HUES64 (cell line): ENCODE data around the gene RNASE1.
A peak's percentile ranks its signal among the peaks of the same experiment; 100 is the strongest.
"Not testable (repeated sequence)": the region's sequence is repeated elsewhere in the genome, so short reads cannot be mapped to it uniquely, and the experiment has no call there.

Experiments
- H3K27ac ChIP-seq: 2 replicates; pipeline ENCODE4 v1.7.0; 2013; ENCODE audit warnings: low read depth, low read length, inconsistent platforms
- H3K27me3 ChIP-seq: 2 replicates; pipeline ENCODE4 v1.6.1; 2013; ENCODE audit warnings: mild to moderate bottlenecking, low read length; ENCODE audit not compliant: insufficient read depth
- H3K36me3 ChIP-seq: 2 replicates; pipeline ENCODE4 v1.6.1; 2013; ENCODE audit warnings: mild to moderate bottlenecking, low read length; ENCODE audit not compliant: insufficient read depth
- H3K4me1 ChIP-seq: 2 replicates; pipeline ENCODE4 v1.6.1; 2013; ENCODE audit warnings: mild to moderate bottlenecking, low read length, moderate library complexity; ENCODE audit not compliant: insufficient read depth
- H3K4me3 ChIP-seq: 2 replicates; pipeline ENCODE4 v1.5.1; 2013; ENCODE audit warnings: mild to moderate bottlenecking, low read length, moderate library complexity
- H3K9ac ChIP-seq: 2 replicates; pipeline ENCODE4 v1.6.1; 2013; ENCODE audit warnings: mild to moderate bottlenecking, low read depth, low read length
- H3K9me3 ChIP-seq: 2 replicates; pipeline ENCODE4 v1.6.1; 2013; ENCODE audit warnings: low read depth, low read length; ENCODE audit not compliant: insufficient read depth
- WGBS: fragments of 150-250, 120-280 bp; methylation state at CpG from one replicate; pipeline ENCODE4 v1.1.7; 2013; ENCODE audit warnings: missing lambda C conversion rate; 5-methylcytosine and 5-hydroxymethylcytosine counted together

RNASE1 gene

DNA sequence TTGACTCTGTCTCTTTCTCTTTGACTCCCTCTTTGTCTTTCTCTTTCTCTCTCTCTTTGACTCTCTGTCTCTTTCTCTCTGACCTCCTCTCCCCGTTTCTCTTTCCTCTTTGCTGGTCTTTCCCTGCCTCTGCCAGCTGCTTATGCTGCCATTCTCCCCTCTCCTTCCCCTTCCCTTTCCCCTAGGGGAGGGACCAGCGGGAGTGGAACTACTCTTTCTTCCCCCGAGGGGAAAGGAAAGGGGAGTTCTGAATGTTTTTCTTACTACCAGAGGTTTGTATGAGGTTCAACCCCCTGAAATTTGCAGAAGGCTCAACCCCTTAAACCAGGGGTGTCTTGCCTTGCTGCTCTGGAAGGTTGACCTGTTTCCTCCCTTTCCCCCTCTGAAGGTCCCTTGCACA, 24.7 kb upstream of the RNASE1 start:
- Histone ChIP-seq H3K36me3 (no peaks in the 10 kb centered on the region), H3K9ac (no peak overlapping the region), H3K9me3 (0 out of 2 replicates have a peak, but pooled peaks cover 3% of the 10 kb centered on the region), H3K27ac (no peak overlapping the region), H3K4me3 (peak overlapping the region; percentile 1; the same call in 1 of the 2 replicates), H3K27me3 (no peaks in the 10 kb centered on the region), H3K4me1 (peaks cover 12% of the 10 kb centered on the region)
- WGBS: 68% methylated on average over 1 of the region's 3 CpGs

- not testable (repeated sequence) for H3K27me3 ChIP-seq, H3K4me3 ChIP-seq, H3K36me3 ChIP-seq, H3K9ac ChIP-seq, H3K27ac ChIP-seq, H3K9me3 ChIP-seq
- 71% methylated on average over 1 of the region's 1 CpG for WGBS
- peaks cover 16% of the 10 kb centered on the region for H3K4me1 ChIP-seq
Observed at GRCh38 chr14:20826666-20827065, 24.0 kb upstream of the RNASE1 start.

DNA sequence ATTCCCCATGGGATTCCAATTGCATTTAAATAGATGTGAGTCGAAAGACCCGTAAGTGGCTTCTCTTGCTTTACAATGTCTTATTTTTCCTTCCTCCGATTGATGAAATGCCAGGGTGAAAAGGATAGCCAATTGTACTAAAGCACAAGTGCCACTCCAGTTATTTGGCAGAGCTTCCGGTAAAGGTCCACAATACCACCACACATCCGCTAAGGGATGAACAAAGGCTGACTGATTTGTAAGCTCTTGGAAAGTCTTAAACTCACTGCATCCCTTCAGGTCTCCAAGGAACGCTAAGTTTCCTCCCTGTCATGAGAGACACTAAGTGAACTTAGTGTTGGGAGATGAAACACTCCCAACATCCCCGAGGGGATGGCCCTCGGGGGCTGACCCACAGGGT, 21.2 kb upstream of the RNASE1 start:
- H3K4me1 ChIP-seq: peaks cover 23% of the 10 kb centered on the region
- no peaks in the 10 kb centered on the region for H3K27me3 ChIP-seq
- 96% methylated on average over 8 of the region's 8 CpGs for WGBS
- no peaks in the 10 kb centered on the region for H3K9me3 ChIP-seq
- H3K9ac ChIP-seq: no peak overlapping the region
- no peaks in the 10 kb centered on the region for H3K36me3 ChIP-seq
- H3K27ac ChIP-seq: no peak overlapping the region
- H3K4me3 ChIP-seq: no peak overlapping the region

- not testable (repeated sequence) for H3K27ac ChIP-seq, H3K27me3 ChIP-seq, H3K9me3 ChIP-seq, H3K4me3 ChIP-seq, H3K36me3 ChIP-seq, H3K9ac ChIP-seq
- 67% methylated on average over 1 of the region's 3 CpGs for WGBS
- peaks cover 21% of the 10 kb centered on the region for H3K4me1 ChIP-seq
Observed at GRCh38 chr14:20821521-20822108, 19.0 kb upstream of the RNASE1 start.

DNA sequence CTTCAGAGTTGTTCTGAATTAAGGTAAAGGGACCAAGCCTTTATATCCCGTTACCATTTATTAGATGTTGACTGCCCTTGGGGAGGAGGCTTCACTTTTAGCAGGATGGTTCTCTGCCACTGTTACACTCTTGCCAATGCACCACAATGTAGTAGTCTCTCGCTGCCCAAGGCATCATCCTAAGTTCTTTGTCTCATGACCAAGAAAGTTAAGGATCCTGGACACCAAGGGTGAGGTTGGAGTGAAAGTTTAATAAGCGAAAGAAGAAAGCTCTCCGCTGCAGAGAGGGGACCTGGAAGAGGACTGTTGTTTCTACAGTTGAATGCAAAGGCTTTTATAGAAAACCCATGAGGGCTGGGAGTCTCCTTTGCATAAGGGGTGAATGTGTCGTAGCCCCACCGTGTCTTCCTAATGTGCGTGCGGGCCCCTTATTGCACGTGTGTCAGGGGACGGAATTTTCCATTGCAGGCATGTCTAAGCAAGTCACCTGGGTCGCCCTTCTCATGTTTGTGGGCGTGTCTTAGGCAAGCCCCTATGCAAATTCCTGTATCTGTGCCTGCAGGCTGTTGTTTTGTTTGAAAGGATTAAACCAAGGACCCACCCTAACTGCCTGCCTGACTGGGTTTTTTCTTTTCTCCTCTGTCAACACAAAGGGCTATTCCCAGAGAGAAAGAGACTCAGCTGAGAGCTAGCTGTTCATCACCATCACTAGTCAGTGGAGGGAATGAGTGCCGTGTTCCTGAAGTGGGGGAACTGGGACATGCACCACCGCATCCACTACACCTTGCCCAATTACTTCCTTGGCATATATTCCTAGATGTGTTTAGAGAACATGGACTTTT, 17.6 kb upstream of the RNASE1 start:
- no peak overlapping the region for H3K9ac ChIP-seq
- H3K27me3 ChIP-seq: no peaks in the 10 kb centered on the region
- H3K36me3 ChIP-seq: no peaks in the 10 kb centered on the region
- peaks cover 15% of the 10 kb centered on the region for H3K4me1 ChIP-seq
- H3K4me3 ChIP-seq: no peak overlapping the region
- H3K9me3 ChIP-seq: no peaks in the 10 kb centered on the region
- H3K27ac ChIP-seq: peak overlapping the region; percentile 24; the same call in 1 of the 2 replicates
- 85% methylated on average over 13 of the region's 14 CpGs for WGBS

GRCh38 chr14:20818861-20819260, 16.2 kb upstream of the RNASE1 start:
- Histone ChIP-seq H3K4me1 (peaks cover 15% of the 10 kb centered on the region), H3K36me3 (no peaks in the 10 kb centered on the region), H3K27me3 (no peaks in the 10 kb centered on the region), H3K4me3 (no peak overlapping the region), H3K9me3 (no peaks in the 10 kb centered on the region), H3K27ac (no peak overlapping the region), H3K9ac (no peak overlapping the region)
- 84% methylated on average over 7 of the region's 7 CpGs for WGBS

GRCh38 chr14:20815946-20816345, 13.3 kb upstream of the RNASE1 start:
- H3K4me3 ChIP-seq, H3K9ac ChIP-seq, H3K9me3 ChIP-seq, H3K27me3 ChIP-seq, H3K4me1 ChIP-seq, H3K27ac ChIP-seq, H3K36me3 ChIP-seq: not testable (repeated sequence)
- 87% methylated on average over 3 of the region's 3 CpGs for WGBS

DNA sequence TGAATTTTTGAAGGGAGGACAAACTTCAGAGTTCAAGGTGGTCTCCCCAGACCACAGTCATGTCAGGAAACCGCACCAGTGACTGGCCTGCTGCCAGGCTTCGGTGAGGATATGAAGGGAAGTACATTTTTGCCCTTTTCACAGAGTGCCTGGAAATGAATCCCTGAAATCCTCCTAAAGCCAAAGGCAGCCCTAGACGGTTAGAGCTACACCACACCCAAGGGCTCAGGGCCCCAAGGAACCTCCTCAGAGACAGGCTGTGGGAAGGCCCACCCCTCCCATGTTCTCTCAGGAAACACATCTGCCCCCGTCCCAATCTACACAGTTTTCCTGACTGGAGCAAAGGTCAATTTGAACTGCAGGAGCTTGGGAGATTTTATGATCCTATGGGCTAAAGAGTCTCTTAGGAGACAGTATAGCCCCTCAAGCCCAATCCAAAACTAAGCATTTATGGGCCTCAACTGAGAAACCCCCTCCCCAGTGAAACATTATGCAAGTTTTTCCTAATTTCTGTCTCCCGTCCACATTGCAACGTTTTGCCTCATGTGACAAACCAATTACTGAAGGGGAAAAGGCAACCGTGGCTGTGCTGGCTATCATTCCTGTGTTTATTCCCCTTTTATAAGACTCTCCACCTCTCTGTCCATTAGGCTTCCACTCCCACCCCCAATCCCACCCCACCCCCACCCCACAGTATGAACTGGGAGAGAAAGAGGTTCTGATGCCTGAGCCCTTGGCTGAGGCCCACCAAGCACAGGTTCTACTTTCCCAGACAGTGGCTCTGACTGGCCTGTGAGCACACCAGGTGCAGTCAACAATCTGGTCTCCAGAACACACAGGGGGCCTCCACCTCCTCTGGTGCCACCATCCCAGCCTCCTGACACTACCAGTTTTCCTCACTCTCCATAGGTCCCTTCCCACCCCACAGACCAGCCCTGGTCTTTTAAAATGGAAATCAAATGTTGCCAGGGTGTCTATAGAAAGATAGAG, 9.6 kb upstream of the RNASE1 start:
- Histone ChIP-seq H3K27me3 (no peaks in the 10 kb centered on the region), H3K27ac (no peak overlapping the region), H3K9ac (no peak overlapping the region), H3K4me3 (no peak overlapping the region), H3K36me3 (no peaks in the 10 kb centered on the region), H3K4me1 (peaks cover 3% of the 10 kb centered on the region; the same call in 1 of the 2 replicates), H3K9me3 (no peaks in the 10 kb centered on the region)
- WGBS: 80% methylated on average over 7 of the region's 7 CpGs

GRCh38 chr14:20809917-20810316, 7.3 kb upstream of the RNASE1 start:
- Histone ChIP-seq H3K4me1 (0 out of 2 replicates have a peak, but pooled peaks cover 3% of the 10 kb centered on the region), H3K9me3 (no peaks in the 10 kb centered on the region), H3K36me3 (no peaks in the 10 kb centered on the region), H3K4me3 (no peak overlapping the region), H3K27ac (no peak overlapping the region), H3K9ac (no peak overlapping the region), H3K27me3 (no peaks in the 10 kb centered on the region)
- 81% methylated on average over 5 of the region's 5 CpGs for WGBS

- no peak overlapping the region for H3K9ac ChIP-seq
- H3K27ac ChIP-seq: no peak overlapping the region
- H3K36me3 ChIP-seq: no peaks in the 10 kb centered on the region
- 96% methylated on average over 3 of the region's 3 CpGs for WGBS
- no peaks in the 10 kb centered on the region for H3K27me3 ChIP-seq
- 0 out of 2 replicates have a peak, but pooled peaks cover 3% of the 10 kb centered on the region for H3K4me1 ChIP-seq
- H3K4me3 ChIP-seq: no peak overlapping the region
- no peaks in the 10 kb centered on the region for H3K9me3 ChIP-seq
Observed at GRCh38 chr14:20808162-20808483, 5.5 kb upstream of the RNASE1 start.
